GM19240 (cell line): ENCODE measurements around the gene DOCK11.

ENCODE experiments used
- DNase-seq: peaks from one replicate; pipeline ENCODE4 v3.0.0; 2011; ENCODE audit warnings: low spot score; ENCODE audit not compliant: insufficient read length

DOCK11 gene

GRCh38 chrX:118528071-118528737 lies 32.6 kb downstream of the DOCK11 start:
- DNase-seq = no peak

GRCh38 chrX:118530219-118530911 lies 34.8 kb downstream of the DOCK11 start:
- no peak for DNase-seq

DNA sequence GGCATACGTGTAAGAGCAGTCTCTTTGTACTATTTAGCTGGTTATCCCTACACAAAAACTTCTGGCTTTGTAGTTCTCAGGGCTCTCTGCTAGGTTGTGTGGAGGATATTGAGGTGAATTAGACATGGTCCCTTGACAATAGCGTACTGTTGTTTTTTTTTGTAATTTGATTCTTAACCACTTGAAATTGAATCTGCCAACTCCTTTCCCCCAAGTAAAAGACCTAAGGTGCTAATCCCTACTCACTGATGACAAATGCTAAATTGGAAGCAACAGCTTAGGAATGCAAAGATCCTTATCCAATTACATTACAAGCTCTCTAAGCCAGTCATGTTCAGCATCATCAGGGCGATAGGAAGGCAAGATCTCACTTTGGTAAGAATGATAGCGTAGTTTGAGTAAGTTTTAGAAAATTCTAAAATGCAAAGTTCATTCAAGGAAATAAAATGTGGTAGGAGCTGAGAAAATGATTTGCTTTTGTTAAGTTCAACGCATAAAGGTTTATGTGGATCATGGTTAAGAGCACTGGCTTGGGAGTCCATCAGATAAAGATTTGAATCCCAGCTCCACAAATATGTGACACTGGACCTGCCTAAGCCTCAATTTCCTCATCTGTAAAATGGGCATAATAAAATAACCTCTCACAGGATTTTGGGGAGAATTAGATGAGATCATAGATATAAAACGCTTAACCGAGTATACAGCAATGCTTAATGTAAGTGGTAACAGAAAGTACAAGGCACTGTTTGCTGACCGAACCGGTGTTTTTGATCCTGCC lies 39.3 kb downstream of the DOCK11 start:
- DNase-seq = no peak

DNA sequence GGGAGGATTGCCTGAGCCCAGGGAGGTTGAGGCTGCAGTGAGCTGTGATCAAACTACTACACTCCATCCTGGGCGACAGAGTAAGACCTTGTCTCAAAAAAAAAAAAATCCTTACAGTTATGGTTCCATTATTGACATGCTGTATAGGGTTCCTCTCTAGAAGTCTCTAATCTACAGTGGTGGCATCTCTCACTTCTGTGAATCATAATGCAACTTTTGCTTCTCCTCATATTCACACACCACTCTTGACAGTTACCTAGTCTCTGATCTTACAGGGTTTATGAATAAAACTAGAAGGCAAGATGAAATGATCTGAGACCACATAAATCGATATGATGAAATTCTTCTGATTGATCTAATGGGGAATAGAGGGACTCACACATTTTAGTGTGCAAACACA lies 40.6 kb downstream of the DOCK11 start:
- no peak for DNase-seq

GRCh38 chrX:118536687-118537461 lies 41.3 kb downstream of the DOCK11 start:
- DNase-seq = no peak

DNA sequence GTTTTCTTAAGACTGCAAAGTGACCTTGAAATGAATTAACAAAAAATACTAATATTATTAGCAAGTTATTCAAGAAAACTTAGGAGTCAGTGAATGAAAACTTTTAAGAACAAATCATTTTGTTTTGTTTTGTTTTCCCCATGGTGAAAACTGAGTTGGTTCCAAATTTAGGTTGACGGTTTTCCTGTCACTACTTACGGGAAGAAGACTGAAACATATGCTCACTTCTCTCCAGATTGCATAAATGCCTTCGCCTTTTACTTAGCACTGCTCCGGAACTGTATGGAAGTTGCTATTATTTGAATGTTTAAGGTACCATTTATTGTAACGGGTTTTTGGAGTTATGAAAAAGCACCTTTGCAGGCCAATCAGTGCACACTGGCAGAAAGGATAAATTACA lies 42.8 kb downstream of the DOCK11 start:
- no peak for DNase-seq

DNA sequence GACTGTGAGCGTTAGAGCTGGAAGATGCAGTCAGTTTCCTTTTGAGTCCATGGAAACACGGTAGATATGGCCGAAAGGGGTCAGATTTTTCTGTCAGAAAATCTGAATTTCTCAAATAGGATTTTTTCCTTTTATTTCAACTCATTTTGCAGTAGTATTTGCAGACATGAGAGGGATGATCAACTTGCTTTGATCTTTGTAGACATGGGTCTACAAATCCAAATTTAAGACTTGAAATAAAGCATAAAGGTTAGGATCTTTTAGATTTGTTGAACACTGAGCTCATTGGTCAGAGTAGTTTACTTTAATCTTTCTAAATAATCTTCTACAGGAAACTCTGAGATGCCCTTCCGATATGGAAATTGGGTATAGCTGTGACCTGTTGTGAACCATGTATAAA lies 44.7 kb downstream of the DOCK11 start:
- DNase-seq = no peak

DNA sequence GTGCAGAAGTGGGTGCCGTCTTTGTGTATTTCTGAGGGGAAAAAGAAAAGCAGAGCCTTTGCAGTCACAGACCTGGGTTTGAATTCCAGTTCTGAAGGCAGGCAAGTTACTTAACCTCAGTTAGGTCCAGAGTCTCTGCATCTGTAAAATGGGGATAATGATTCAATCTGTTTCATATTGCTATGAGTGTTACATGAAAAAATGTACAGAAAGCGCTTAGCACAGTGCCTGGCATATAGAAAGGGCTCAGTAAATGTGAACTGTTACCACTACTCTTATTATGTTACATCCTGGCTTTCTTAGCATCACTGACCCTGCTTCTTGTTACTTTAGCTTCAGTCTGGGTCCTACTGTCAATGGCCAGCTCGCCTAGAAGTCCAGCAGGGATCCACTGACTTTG lies 45.9 kb downstream of the DOCK11 start:
- no peak for DNase-seq

GRCh38 chrX:118545510-118545909 lies 49.9 kb downstream of the DOCK11 start:
- DNase-seq = no peak

- no peak for DNase-seq
These were observed 53.2 kb downstream of the DOCK11 start for GRCh38 chrX:118548841-118549240.

DNA sequence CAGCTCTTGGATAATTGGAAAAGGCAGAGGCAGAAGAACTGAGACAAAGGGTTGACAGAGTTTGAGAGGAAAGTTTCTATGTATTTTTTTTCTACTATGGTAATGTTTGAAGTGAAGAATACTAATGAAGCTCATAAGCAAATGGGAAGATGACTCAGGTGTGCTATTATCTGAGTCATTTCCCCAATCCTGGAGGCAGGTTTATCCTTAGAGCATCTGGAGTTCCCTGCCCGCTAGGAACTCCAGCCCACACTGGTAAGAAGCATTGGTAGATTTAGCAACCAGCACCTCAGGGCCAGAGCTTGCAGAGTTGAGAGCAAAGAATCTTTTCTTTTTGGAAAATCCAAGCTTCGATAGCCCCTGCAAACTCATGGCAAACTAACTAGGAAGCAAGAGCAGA lies 55.2 kb downstream of the DOCK11 start:
- DNase-seq = no peak

DNA sequence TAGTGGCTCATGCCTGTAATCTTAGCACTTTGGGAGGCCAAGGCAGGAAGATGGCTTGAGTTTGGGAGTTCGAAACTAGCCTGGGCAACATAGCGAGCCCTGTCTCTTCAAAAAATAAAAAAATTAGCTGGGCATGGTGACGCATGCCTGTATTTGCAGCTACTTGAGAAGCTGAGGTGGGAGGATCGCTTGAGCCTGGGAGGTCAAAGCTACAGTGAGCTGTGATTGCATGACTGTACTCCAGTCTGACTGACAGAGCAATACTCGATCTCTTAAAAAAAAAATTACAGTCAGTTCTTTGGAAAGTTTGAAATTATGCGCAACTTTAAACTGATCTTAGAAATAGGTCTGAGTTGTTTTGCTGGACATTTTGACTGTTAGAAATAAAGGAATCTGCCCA lies 55.8 kb downstream of the DOCK11 start:
- no peak for DNase-seq

- DNase-seq = no peak
These were observed 56.7 kb downstream of the DOCK11 start for GRCh38 chrX:118552121-118552900.

- DNase-seq = no peak
These were observed 57.6 kb downstream of the DOCK11 start for GRCh38 chrX:118553042-118553710.

DNA sequence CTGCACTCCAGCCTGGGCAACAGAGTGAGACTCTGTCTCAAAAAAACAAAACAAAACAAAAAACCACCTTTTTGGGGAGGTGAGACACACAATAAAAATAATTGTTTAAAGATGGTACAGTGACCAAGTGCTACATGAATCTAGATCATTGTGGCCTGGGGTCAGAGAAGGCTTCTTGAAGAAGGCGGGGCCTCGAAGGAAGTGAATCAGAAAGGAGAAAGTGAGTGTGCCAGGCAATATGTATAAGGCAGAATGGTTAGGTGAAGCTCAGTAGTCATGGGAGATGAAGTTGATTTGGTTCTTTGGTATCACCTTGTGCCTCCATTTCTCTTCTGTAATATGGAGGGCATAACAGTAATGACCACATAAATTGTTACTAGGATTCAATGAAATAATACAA lies 58.9 kb downstream of the DOCK11 start:
- DNase-seq = no peak

- no peak for DNase-seq
These were observed 63.3 kb downstream of the DOCK11 start for GRCh38 chrX:118558926-118559325.

- no peak for DNase-seq
These were observed 64.9 kb downstream of the DOCK11 start for GRCh38 chrX:118560489-118560888.

DNA sequence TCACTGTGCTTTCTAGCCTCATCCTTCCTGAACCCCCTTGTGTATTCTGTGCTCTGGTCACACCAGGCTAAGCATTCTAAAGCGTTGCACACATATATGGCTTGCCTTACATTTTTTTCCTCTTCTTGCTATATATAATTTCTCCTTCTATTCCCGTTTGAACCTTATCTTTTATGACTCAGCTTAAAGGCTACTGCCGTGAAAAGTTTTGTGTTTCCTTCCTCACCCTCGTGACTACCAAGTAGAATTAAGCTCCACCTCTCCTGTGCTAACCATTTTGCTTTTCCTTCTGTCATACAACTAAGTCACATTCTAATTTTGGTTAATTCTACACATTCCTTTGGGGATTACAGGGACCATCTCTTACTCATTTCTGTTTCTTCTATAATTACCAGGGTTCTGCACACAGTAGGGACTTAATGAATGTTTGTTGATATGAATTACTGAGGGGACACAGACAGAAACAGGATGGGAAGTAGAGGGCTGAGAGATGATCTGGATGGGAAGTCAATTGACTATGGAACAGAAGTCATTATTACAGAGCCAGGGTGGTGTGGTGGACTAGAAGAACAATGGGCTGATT lies 67.1 kb downstream of the DOCK11 start:
- no peak for DNase-seq

GRCh38 chrX:118564498-118564897 lies 68.9 kb downstream of the DOCK11 start:
- no peak for DNase-seq

GRCh38 chrX:118565853-118566252 lies 70.2 kb downstream of the DOCK11 start:
- DNase-seq = no peak
